ENCODE measurements around the gene PPP1R14B.

PPP1R14B gene

DNA sequence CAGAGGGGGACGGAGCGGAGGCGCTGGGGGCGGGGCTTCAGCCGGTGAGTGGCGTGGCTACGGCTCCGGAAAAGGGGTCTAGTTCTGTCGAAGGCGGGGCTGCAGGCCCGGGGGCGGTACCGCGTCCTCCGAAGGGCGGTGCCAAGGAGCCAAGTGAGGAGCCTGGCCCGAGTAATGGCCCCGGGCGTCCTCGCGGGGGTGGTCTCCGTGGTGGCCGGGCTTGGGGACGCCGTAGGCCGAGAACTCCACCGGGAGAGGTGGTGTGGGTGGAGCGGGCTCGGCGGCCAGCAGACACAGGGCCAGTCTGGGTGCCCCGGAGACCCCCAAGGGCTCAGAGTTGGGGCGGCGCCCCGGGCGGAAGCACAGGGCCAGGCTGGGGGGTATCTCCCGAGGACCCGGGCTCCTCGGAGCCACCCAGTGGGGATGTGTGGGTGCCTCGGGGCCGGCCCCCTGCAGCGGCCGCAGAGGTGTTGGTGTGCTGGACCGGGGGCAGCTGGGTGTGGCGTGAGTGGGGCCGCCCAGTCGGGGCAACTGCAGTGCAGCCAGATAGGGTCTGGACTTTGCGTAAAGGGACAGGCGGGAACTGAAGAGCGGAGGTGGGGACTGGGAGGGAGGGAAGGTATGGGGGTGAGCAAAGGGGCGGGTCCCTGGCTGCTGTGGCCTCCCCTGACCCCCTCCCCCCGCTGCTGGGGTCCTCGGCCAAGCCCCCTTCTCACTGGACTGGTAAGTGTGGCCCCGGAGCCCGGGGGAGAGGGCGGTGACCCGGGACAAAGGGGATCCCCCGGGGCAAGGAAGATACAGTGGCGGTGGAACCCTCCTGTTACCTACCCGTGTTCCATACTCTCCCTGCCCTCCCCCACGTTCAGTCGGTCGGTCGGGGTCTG, 5.0 kb downstream of the PPP1R14B start:
- H3K4me3 Mint-ChIP-seq = peak overlapping the region; percentile 87
- H3K4me1 Mint-ChIP-seq (ENCODE audit: low read depth in 2 of 2) = peaks cover 32 to 38% of the 10 kb centered on the region in 2 donors
- H3K27ac Mint-ChIP-seq = peak overlapping the region; percentile 100
- DNase-seq (peak in 1 of 3 experiments; percentile 28), ATAC-seq (replicated peaks) (peak; percentile 0)
- H3K36me3 Mint-ChIP-seq (ENCODE audit: insufficient read depth) = peaks cover 25% of the 10 kb centered on the region
- no peaks in the 10 kb centered on the region for H3K27me3 Mint-ChIP-seq
- H3K9me3 Mint-ChIP-seq = no peaks in the 10 kb centered on the region

DNA sequence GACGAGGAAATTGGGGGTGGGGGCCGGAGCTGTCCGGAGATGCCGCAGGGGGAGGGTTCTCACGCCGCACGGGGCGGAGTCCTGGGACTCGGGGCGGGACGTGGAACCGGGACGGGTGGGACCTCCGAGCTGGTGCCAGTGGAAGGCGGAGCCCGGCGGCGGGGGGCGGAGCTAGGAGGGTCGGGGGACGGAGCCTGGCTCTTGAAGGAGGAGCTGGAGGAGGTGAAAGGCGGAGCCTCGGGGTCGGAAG, 5.6 kb downstream of the PPP1R14B start:
- peak; percentile 71 for ATAC-seq (replicated peaks)
- Mint-ChIP-seq H3K36me3 (ENCODE audit: insufficient read depth) (peaks cover 25% of the 10 kb centered on the region), H3K9me3 (no peaks in the 10 kb centered on the region), H3K27me3 (no peaks in the 10 kb centered on the region), H3K4me3 (peak overlapping the region; percentile 87), H3K27ac (peak overlapping the region; percentile 100), H3K4me1 (ENCODE audit: low read depth in 2 of 2) (peaks cover 32 to 38% of the 10 kb centered on the region in 2 donors)
- peak; percentile 100 for DNase-seq

DNA sequence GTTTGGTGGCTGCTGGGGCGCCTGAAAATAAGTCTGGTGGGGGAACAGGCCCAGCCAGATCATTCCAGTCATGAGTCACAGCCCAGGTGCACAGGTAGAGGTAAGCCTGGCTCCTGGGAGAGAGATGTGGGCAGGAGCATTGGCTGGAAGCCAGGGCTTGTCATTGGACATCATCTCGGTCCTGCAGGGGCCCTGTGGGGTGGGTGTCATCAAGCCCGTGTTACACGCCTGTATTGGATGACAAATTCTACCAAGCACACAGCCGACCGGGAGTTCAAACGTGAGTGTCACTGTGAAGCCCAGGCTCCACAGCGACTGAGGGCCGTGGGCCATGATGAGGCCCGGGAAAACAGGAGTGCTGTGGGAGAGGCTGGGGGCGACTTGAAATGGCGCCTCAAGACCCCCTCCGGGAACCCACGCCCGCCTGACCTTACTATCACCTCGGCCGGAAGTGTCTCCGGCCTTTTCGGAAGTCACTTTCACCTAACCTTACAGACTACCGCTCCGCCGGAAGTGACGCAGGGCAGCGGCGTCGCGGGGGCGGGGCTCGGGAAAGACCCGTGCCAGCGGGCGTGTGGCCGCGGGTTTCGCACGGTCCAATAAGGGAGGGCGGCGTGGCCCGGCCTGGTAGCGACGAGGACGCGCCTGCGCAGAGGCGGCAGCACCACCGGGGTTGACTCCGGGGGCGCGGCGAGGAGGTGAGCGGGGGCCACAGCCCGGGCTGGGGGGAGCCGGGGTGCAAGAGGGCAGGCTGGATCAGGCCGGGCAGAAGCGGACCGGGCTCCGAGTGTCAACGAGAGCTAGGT, 6.1 kb downstream of the PPP1R14B start, which contains the start of gene FKBP2:
TSS of gene FKBP2 (plus strand) at position 661 of the 806 bp plus-strand sequence. CDS start 1,293 bp downstream, outside the sequence.
- ATAC-seq (replicated peaks) = peak; percentile 66
- peak; percentile 96 to 98 (median 97) for DNase-seq
- H3K4me3 Mint-ChIP-seq = peak within 1 kb of the TSS; percentile 87
- peak within 1 kb of the TSS; percentile 100 for H3K27ac Mint-ChIP-seq
- H3K4me1 Mint-ChIP-seq (ENCODE audit: low read depth in 2 of 2) = peaks cover 28 to 33% of the 10 kb centered on the region in 2 donors
- no peaks in the 10 kb centered on the region for H3K9me3 Mint-ChIP-seq
- H3K27me3 Mint-ChIP-seq = no peaks in the 10 kb centered on the region
- peaks cover 20% of the 10 kb centered on the region for H3K36me3 Mint-ChIP-seq (ENCODE audit: insufficient read depth)

DNA sequence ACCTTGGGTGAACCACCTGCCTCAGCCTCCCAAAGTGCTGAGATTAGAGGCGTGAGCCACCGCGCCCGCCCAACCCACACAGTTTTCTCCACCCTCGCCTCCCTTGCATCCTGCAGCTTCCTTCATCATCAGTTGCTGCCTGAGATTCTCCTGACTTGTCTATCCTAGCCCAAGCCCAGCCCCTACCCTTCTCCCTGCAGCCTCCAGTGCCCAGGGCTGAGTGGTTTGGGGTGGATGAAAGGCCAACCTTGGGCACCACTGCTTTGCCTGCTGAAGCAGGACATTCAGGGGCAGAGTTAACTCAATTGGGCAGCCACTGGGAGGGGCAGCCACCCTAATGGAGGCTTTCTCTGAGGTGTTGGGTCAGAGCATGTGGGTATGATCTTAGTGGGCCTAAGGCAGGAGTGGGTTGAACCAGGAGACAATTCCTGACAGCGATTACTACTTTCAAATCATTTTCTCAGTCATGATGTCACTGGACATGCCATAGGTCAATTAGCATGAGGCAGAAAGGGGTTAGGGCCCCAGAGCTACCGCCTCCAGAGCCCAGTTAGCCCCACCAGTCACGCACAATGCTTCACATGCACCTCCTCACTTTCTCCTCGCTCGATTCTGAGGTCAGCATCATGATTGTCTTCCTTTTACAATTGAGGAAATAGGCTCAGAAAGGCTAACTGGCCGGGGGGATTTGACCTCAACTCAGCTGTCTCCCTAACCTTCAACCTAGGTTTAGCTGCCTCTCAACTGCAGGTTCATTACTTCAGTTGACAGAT, 6.9 kb downstream of the PPP1R14B start:
- Mint-ChIP-seq H3K27ac (peak overlapping the region; percentile 100), H3K27me3 (no peaks in the 10 kb centered on the region), H3K4me1 (ENCODE audit: low read depth in 2 of 2) (peaks cover 32% of the 10 kb centered on the region in 2 donors), H3K36me3 (ENCODE audit: insufficient read depth) (peaks cover 20% of the 10 kb centered on the region), H3K4me3 (peak overlapping the region; percentile 87), H3K9me3 (no peaks in the 10 kb centered on the region)
- no peak for ATAC-seq (replicated peaks)
- no peak for DNase-seq

DNA sequence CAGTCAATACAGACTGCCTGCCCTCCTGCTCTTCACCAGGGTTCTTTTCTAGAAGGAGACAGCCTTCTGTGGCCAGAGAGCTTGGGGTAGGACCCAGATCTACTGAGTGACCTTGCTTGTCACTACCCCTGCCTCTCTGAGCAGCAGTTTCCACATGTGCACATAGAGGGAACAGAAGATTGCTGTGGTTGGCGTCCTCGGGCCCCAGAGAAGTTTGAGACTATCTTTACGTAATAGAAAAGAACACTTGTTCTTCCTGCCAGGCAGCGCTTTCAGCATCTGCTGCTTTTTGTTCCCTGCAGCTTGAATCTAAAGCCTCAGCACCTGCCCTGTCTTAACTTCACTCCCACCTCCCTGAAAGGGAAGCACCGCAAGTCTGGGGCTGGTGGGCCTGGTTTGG, 7.7 kb downstream of the PPP1R14B start:
- no peaks in the 10 kb centered on the region for H3K9me3 Mint-ChIP-seq
- ATAC-seq (replicated peaks) = no peak
- H3K4me1 Mint-ChIP-seq (ENCODE audit: low read depth in 2 of 2) = peaks cover 31 to 32% of the 10 kb centered on the region in 2 donors
- DNase-seq = no peak
- H3K36me3 Mint-ChIP-seq (ENCODE audit: insufficient read depth) = peaks cover 20% of the 10 kb centered on the region
- H3K27ac Mint-ChIP-seq = peak overlapping the region; percentile 100
- no peak overlapping the region for H3K4me3 Mint-ChIP-seq
- no peaks in the 10 kb centered on the region for H3K27me3 Mint-ChIP-seq

DNA sequence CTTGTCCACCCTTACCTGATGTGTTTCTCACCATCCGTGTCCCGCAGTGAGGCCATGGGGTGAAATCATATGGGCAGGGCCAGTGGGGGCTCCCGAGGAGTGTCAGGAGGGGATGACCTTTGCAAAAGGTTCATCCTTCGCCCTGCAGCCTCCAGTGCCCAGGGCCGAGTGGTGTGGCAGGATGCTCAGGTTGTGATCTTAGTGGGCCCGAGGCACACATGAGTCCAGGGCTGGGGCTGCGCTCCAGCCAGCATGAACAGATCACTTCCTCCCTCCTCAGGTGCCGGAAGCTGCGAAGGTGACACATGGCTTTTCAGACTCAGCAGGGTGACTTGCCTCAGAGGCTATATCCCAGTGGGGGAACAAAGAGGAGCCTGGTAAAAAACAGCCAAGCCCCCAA, 8.7 kb downstream of the PPP1R14B start:
- no peaks in the 10 kb centered on the region for H3K27me3 Mint-ChIP-seq
- H3K27ac Mint-ChIP-seq = peak overlapping the region in 1 of 2 donors; percentile 100
- no peak overlapping the region for H3K4me3 Mint-ChIP-seq
- DNase-seq (no peak), ATAC-seq (replicated peaks) (no peak)
- peaks cover 25 to 33% of the 10 kb centered on the region in 2 donors for H3K4me1 Mint-ChIP-seq (ENCODE audit: low read depth in 2 of 2)
- H3K36me3 Mint-ChIP-seq (ENCODE audit: insufficient read depth) = peaks cover 20% of the 10 kb centered on the region
- no peaks in the 10 kb centered on the region for H3K9me3 Mint-ChIP-seq

DNA sequence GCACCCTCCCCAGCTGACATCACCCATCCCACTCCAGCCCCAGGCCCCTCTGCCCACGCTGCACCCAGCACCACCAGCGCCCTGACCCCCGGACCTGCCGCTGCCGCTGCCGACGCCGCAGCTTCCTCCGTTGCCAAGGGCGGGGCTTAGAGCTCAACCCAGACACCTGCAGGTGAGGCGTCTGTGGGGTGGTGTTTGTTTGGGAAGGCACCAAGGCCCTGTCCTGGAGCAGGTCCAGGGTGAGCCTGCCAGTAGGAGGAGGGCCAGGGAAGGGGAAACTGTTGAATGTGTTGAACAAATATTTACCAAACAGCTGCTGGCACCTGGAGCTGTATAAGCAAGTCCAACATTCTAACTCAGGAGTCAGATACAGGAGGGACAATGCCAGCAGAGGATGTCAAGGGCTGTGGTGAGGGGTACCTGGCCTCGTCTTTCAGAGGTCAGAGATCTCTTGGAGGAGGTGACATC, 9.2 kb downstream of the PPP1R14B start:
- no peak for DNase-seq
- no peak overlapping the region for H3K4me3 Mint-ChIP-seq
- H3K9me3 Mint-ChIP-seq = no peaks in the 10 kb centered on the region
- H3K36me3 Mint-ChIP-seq (ENCODE audit: insufficient read depth) = peaks cover 20% of the 10 kb centered on the region
- H3K4me1 Mint-ChIP-seq (ENCODE audit: low read depth in 2 of 2) = peaks cover 30 to 31% of the 10 kb centered on the region in 2 donors
- peak overlapping the region in 1 of 2 donors; percentile 100 for H3K27ac Mint-ChIP-seq
- ATAC-seq (replicated peaks) = no peak
- no peaks in the 10 kb centered on the region for H3K27me3 Mint-ChIP-seq

DNA sequence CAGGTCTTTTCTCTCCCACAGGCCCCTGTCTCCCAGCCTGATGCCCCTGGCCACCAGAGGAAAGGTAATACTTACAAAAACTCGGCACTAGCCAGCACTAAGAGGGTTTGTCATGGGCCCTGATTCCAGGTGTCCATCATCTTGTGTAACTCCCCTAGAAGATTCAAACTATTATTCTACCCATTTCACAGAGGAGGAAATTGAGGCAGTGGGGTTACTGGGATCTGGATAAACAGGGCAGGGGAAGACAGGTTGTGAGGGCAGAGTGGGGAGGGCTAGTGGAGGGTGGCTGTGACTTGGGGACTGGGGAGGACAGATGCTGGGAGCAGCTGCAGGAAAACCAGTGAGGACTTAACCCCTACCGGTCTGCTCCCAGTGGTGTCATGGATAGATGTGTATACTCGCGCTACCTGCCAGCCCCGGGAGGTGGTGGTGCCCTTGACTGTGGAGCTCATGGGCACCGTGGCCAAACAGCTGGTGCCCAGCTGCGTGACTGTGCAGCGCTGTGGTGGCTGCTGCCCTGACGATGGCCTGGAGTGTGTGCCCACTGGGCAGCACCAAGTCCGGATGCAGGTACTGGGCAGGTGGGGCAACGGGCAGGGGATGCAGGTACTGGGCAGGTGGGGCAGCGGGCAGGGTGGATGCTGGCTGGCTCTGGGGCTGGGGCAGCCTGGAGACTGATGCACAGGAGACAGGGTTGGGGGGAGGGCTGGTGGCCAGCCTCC, 11.1 kb downstream of the PPP1R14B start:
- peaks cover 28 to 29% of the 10 kb centered on the region in 2 donors for H3K4me1 Mint-ChIP-seq (ENCODE audit: low read depth in 2 of 2)
- peak overlapping the region; percentile 80 to 86 for H3K4me3 Mint-ChIP-seq
- peaks cover 11% of the 10 kb centered on the region for H3K36me3 Mint-ChIP-seq (ENCODE audit: insufficient read depth)
- H3K27me3 Mint-ChIP-seq = no peaks in the 10 kb centered on the region
- DNase-seq = no peak
- no peaks in the 10 kb centered on the region for H3K9me3 Mint-ChIP-seq
- ATAC-seq (replicated peaks) = no peak
- peak overlapping the region; percentile 46 to 81 for H3K27ac Mint-ChIP-seq

DNA sequence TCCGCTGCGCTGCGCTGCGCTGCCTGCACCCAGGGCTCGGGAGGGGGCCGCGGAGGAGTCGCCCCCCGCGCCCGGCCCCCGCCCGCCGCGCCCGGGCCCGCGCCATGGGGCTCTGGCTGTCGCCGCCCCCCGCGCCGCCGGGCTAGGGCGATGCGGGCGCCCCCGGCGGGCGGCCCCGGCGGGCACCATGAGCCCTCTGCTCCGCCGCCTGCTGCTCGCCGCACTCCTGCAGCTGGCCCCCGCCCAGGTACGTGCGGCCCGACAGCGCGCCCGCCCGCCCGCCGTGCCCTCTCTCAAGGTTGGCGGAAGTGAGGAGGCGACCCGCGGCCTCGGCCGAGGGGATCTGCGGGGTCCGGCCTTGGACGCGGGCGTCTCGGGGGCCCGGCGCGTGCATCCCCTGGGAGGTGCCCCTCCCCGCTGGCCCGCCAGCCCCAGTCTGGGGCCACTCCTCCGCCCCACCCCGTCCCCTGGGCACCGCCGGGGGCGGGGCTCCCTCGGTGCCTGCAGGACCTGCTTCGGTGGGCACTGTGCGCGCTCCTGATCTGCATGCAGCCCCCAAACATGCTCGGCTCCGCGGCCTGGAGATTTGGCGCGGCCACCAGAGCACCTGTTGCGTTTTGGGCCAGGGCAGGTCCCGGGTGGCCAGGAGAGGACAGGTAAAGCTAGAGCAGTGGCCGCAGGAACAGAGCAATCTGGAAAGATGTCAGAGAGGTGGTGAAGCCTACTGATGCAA, 11.9 kb downstream of the PPP1R14B start:
- Mint-ChIP-seq H3K4me3 (peak overlapping the region; percentile 80 to 86), H3K27me3 (no peaks in the 10 kb centered on the region), H3K4me1 (ENCODE audit: low read depth in 2 of 2) (peaks cover 24 to 26% of the 10 kb centered on the region in 2 donors), H3K36me3 (ENCODE audit: insufficient read depth) (peaks cover 12% of the 10 kb centered on the region), H3K9me3 (no peaks in the 10 kb centered on the region), H3K27ac (peak overlapping the region; percentile 46 to 81)
- peak; percentile 68 for ATAC-seq (replicated peaks)
- peak in 2 of 3 experiments; percentile 52 to 53 for DNase-seq

DNA sequence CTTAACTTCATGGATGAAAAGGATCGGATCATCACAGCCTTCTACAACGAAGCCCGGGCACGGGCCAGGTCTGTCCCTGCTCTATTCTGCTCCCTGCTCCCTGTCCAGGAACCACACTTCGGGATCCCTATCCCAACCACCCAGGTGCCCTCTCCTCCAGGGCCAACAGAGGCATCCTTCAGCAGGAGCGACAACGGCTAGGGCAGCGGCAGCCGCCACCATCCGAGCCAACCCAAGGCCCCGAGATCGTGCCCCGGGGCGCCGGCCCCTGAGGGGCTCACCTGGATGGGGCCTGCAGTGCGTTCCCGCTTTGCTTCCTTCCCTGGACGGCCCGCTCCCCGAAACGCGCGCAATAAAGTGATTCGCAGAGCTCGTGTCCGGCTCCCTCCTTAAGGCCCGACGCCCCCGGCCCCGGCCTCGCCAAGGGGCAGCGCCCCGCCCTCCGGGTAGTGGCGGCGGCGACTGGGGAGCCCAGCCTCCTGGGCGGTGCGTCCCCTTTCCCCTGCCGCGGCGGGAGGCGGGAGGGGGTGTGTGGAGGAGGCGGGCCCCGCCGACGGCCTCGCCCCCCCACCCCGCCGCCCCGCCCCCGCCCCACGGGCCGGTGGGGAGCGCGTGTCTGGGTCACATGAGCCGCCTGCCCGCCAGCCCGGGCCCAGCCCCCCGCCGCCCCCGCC, 12.7 kb downstream of the PPP1R14B start, which contains the start of gene VEGFB:
TSS of gene VEGFB (plus strand) at position 672 of the 674 bp plus-strand sequence. CDS start 250 bp downstream, outside the sequence.
- peak; percentile 48 to 62 (median 56) for DNase-seq
- Mint-ChIP-seq H3K36me3 (ENCODE audit: insufficient read depth) (peaks cover 13% of the 10 kb centered on the region), H3K4me3 (peak within 1 kb of the TSS; percentile 80 to 86), H3K27me3 (no peaks in the 10 kb centered on the region), H3K4me1 (ENCODE audit: low read depth in 2 of 2) (peaks cover 29 to 30% of the 10 kb centered on the region in 2 donors), H3K9me3 (no peaks in the 10 kb centered on the region), H3K27ac (peak within 1 kb of the TSS; percentile 46 to 81)
- ATAC-seq (replicated peaks) = peak; percentile 60

DNA sequence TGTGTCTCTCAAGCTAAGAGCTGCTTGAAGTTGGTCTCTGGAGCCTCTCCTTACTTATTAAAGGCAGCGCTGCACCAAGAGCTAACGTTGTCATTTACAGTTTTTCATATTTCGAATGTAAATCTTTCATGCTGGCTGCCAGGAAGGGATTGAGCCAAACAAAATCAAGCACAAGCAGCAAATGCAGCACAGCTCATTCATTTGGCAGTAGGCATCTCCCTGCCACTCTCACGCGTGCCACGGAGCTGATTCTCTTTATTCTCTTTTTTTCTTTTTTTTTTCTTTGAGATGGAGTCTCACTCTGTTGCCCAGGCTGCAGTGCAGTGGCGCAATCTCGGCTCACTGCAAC, 13.8 kb downstream of the PPP1R14B start:
- Mint-ChIP-seq H3K4me1 (ENCODE audit: low read depth in 2 of 2) (peaks cover 30 to 31% of the 10 kb centered on the region in 2 donors), H3K4me3 (peak overlapping the region; percentile 61 to 91), H3K36me3 (ENCODE audit: insufficient read depth) (peaks cover 13% of the 10 kb centered on the region), H3K27ac (peak overlapping the region in 1 of 2 donors; percentile 49), H3K27me3 (no peaks in the 10 kb centered on the region), H3K9me3 (no peaks in the 10 kb centered on the region)
- DNase-seq (no peak), ATAC-seq (replicated peaks) (no peak)
